ENCODE measurements around the gene PMPCA.
"Not testable (repeated sequence)": the region's sequence is repeated elsewhere in the genome, so short reads cannot be mapped to it uniquely, and the experiment has no call there.

Gene PMPCA

DNA sequence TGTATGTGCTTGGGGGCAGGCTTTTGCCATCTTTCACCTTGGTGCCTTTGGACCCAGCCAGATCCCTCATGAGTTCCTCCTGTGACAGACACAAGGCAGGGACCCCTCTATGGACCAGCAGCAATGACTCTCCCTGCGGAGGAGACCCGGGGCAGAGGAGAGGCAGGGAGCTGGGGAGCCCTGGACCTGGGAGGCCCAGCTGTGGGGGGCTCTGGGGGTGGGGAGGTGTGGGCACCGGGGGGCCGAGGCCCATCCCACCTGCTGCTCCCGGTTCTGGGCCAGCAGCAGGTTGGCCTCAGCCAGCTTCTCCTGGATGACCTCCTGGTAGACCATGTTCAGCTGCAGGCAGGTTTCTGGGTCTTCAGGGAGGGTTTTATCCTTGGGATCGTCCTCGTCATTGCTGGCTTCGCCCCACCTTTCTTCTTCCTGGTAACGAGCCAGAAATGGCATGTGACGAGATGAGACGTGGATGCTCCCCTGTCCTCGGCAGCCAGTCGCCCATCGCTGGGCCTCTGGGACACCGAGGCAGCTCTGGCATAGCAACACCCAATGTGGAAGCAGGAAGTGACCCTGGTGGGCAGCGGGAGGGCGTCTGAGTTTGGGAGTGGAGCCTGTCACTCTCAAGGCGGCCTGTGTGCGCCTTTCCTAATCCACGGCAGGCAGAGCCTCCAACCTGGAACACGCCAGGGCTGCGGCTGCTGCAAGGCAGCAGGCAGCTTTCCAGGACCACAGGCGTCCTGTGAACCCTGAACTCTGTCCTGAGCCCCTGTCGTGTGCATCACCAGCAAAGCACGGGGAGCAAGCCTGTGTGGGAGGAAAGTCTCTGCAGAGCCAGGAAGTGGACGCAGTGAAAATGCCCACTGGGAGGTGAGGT is 14.9 kb upstream of the PMPCA start:
- no peak for DNase-seq

DNA sequence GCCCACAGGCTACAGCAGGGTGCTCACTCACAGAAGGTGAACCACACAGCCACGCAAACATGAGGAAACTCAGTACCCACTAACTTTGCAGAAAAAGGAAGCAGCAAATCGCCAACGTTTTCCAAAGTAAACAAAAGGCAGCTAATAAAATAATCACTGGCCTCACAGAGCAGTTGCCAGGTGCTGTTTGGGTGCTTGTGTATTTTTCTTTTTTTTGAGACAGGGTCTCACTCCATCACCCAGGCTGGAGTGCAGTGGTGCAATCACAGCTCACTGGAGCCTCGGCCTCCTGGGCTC is 14.3 kb upstream of the PMPCA start:
- no peak for DNase-seq

- DNase-seq: no peak
Observed at GRCh38 chr9:136397643-136398042, 12.8 kb upstream of the PMPCA start.

DNA sequence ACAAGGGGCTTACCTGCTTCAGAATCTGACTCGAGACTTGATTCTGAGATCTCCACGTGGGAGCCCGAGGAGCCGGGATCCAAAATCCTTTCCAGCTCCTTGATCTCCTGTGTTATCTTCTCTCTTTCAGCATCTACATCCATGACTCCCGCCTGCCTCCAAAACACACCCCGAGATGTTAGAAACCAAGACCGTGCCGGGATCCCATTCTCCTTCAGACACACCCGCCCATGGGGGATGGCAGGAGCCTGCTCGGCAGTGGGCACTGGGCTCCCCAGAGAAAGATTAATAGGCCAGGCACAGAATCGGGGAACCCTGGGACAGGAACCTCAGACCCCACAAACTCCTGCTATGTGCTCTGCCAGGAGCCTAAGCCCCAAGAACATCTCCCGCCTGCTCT is 12.2 kb upstream of the PMPCA start:
- no peak for DNase-seq

DNA sequence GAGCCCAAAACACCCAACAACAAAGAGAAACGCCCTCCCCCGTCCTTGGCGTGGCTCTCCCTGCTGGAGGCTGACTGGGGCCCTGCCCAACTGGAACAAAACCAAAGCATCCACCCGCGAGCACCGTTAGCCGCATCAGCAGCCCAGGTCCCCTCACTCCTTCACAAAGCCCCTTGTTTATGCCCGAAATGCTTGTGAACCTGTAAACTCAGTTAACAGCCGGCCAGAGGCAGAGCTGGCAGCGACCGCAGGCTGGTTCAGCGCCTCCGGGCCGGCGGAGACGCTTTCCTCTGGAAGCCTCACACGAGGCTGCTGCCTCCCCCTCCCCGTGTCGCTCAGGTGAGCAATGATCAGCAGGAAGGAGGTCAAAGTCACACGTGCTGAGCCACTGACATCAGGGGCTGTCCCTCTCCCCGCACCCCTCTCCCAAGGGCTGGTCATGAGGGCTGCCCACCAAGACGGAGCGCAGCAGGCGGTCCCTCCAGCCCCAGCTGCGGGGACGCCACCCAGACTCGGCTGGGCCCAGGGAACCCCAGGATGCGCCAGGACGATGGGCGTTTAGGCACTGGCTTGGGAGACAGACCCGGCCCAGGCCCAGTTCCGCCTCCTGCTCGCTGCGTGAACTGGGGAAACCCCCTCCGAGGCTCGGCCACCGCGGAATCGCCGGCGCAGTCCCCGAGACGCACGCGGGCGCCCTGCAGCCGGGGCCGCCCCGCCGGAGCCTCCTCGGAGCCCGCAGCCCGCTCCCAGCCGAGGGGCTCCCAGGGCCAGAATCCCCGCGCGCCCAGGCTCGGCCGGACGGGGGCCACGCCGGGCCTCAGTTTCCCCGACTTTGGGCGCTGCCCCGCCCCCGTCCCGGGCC is 11.1 kb upstream of the PMPCA start:
- DNase-seq: peak in 1 of 2 donors; percentile 49

GRCh38 chr9:136400038-136400834 is 10.2 kb upstream of the PMPCA start, which contains the start of gene SNAPC4:
Gene SNAPC4, minus strand, starts transcription at chr9:136400170. Its CDS starts 1,742 bp downstream, at chr9:136398428.
- DNase-seq: peak; percentile 87 to 91

- no peak for DNase-seq
Observed at GRCh38 chr9:136401173-136401922, 9.1 kb upstream of the PMPCA start.

DNA sequence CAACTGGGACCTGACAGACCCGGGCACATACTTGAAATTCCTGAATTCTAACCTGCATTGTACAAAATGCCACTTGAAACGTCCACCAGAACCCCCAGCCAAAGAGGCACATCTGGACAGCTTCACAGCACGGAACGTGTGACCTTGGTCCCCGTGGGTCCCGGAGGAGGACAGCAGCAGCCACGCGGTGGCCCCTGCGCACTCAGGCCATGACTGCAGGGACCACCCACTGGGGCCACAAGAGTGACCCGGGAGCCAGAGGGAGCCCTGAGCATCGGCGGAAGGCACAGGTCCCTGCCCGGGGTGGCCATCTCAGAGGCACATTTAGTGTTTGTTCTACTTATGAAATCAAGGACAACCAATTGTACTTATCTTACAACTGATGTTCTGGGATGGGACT is 8.4 kb upstream of the PMPCA start:
- no peak for DNase-seq

GRCh38 chr9:136403538-136403914 is 6.9 kb upstream of the PMPCA start:
- peak; percentile 80 to 91 for DNase-seq

DNA sequence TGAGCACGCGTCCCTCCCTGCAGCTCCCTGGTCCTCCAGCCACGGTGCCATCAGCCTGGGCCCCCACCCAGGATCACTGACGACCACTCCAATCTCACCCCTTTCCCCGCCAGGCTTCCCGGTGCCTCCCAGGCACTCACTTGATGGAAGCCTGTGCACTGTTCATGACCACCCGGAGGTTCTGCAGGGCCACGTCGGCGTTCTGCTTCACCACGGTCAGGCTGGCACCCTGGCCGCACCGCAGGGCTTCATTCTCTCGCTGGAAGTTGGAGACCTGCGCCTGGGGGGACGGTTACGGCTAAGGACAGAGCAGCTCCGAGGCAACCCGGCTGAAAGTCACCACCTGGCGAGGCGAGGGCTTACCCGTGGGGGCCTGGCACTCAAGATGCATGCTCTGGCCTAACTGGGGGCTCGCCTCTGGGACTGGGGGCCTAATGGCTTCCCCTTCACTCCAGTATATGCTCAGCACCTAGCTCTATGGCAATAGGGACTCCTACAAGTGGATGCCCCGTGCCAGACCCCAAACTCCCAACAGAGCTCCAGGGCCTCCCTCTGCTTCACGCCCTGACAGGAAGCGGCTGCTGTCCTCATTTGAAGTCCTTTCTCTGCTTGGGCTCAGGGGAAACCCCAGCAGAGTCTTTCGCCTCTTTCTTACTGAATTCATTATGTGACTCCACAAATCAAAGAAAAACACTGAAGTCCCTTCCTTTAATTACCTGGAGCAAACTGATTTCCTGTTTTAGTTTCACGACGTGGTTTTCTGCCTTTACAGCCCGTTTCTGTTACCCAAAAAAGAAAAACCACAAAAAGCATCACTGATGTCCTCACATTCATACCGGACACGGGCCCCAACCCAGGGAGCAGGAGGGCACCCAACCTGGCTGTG is 6.3 kb upstream of the PMPCA start:
- peak in 1 of 2 donors; percentile 68 for DNase-seq

- DNase-seq: no peak
Observed at GRCh38 chr9:136404801-136405136, 5.7 kb upstream of the PMPCA start.

DNA sequence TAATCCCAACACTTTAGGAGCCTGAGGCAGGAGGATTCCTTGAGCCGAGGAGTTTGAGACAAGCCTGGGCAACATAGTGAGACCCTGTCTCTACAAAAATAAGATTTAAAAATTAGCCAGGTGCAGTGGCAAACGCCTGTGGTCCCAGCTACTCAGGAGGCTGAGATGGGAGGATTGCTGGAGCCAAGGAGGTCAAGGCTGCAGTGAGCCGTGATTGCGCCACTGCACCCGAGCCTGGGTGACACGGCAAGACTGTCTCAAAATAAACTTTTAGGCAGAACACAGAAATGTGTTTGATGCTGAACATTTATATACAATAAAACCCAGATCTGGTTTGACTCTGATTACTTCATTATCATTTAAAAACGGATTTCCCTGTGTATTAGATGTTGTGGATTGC is 5.0 kb upstream of the PMPCA start:
- no peak for DNase-seq

GRCh38 chr9:136405904-136406303 is 4.6 kb upstream of the PMPCA start:
- not testable (repeated sequence) for DNase-seq

- DNase-seq: not testable (repeated sequence)
Observed at GRCh38 chr9:136407061-136407460, 3.4 kb upstream of the PMPCA start.

DNA sequence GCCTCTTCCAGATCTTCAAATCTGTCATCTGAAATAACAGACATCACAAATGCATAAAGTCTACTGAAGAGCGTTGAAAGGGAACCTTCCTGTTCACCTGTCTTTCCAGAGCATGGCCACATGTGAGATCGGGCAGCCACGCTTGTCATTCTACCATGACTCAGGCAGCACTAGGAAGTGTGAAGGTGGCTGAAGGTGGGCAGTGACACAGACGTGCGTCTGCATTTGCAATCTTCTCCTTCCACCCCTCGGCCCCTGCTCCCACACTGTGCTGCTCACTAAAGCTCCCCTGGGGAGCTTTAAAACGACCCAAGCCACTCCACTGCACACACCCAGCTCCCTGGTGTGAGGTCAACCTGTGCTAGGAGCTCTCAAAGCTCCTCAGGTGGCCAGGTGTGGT is 2.5 kb upstream of the PMPCA start:
- no peak for DNase-seq

GRCh38 chr9:136409557-136410455 is 652 bp upstream of the PMPCA start:
- peak in 1 of 2 donors; percentile 39 for DNase-seq

DNA sequence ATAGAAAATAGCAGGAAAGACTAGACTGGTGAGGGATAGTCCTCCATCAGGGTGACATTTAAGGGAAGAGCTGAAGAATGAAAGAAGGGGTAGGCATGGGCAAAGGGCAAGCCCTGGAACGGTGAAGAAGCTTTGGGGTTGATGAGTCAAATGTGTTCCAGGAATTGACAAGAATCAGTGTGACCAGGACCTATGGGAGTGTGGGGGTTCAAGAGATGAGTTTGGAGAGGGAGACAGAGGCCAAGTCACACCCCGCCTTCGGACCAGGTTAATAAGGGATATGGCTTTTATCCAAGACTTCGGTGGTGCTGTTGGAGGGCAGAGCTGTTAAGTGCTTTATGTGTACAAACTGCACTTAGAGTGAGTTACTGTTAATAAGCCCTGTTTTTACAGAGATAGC is 920 bp downstream of the PMPCA start:
- no peak for DNase-seq

DNA sequence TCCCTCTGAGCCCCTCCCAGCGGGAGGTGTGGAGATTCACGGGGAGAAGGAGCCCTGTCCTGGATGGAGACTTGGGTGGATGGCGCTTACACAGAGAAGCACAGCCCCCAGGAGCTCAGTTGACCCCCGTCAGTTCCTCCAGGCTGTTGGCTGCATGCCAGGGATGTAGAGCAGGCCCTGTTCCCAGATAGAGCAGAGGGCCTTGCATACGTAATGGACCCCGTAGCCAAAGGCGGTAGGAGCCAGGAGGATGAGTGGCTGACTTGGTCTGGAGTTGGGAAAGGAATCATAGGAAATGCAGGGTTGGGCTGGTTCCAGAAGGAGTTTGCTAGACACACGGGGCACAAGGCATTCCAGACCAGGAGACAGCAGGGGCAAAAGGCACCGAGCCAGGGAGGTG is 2.5 kb downstream of the PMPCA start:
- no peak for DNase-seq

DNA sequence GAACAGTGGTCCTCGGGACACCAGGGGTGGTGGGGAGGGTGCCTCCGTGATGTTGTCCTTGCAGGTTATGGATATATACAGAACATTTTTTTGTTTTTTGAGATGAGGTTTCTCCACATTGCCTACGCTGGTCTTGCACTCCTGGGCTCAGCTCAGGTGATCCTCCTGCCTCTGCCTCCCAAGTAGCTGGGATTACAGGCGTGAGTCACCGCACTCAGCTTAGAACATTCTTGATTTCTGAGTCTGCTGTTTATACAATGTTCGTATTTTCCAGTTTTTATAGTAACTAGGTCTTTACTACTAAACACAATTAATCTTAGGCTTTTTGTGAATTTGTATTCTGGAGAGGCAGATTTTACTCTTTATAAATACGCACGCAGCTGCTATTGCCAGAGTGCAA is 6.0 kb downstream of the PMPCA start:
- no peak for DNase-seq

DNA sequence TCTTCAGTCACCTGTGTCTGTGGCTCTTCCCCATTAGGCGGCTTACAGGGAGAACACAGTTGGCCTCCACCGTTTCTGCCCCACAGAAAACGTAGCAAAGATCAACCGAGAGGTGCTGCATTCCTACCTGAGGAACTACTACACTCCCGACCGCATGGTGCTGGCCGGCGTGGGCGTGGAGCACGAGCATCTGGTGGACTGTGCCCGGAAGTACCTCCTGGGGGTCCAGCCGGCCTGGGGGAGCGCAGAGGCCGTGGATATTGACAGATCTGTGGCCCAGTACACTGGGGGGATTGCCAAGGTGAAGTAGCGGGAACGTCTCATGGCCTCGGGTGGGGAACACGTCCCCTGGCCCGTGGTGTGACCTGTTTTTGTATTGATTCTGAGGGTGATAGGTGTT is 6.5 kb downstream of the PMPCA start:
- DNase-seq: no peak
